Ecto neural progenitor cell (in vitro differentiated cells): ENCODE results near the gene SMARCD3.

Experiments
- DNase-seq: peaks from one replicate; pipeline ENCODE4 v3.0.0-alpha.2; 2018; ENCODE audit warnings: low spot score

SMARCD3 gene

DNA sequence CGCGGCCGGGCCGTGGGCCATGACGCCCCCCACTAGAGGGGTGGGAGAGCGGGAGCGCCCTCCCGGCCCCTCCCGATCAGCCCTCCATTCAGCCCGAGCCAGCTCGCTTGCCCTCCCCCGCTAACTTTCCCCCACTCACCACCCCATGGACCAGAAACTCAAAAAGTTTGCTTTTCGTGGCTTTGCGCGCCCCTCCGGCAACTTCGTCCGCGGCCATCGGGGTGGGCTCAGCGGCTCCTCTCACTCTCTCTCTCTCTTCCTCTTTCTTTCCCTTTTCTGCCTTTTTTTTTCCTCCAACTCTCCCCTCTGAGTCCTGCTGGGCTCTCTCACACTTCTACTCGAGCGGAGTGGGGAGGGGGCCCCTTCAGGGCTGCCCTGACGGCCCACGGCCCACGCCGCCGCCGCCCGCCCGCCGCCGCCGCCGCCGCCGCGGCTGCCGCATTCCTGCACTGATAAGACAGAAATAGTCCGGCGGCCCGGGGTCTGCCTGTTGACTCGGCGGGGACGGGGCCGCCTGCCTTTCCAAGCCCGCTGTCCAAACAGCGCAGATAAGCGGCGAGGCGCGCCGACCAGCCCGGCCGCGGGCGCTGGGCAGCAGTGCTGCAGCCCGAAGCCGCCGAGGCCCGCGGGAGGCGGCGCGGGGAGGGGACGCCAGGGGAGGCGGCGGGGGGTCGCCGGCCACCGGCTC lies at the start of gene SMARCD3:
SMARCD3 (minus strand) TSS at position 349 of the 688 bp plus-strand sequence; CDS start at position 217, 132 bp downstream.
- DNase-seq, result peak; percentile 87

DNA sequence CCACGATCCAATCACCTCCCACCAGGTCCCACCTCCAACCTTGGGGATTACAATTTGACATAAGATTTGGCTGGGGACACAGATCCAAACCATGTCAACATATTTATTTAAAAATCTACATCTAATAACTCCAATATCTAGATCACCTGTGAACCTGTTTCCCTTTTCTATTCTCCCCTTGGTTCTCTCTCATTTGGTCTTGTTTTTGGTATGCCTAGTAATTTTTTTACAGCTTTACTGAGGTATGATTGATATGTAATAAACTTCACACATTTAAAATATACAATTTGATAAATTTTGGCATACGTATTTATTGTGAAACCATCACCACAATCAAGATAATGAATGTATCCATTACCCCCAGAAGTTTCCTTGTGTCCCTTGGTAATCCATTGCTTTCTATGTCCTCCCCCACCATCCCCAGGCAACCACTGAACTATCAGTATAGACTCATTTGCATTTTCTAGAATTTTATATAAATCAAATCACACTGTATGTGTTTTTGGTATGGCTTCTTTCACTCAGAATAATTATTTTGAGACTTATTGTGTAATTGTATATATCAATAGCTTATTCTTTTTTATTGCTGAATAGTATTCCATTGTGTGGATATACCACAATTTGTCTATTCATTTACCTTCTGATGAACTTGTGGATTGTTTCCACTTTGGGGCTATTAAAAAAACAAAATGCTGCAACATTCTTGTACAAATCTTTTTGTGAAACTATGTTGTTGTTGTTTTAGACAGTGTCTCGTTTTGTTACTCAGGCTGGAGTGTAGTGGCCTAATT lies 47.9 kb upstream of the SMARCD3 start:
- no peak for DNase-seq

DNA sequence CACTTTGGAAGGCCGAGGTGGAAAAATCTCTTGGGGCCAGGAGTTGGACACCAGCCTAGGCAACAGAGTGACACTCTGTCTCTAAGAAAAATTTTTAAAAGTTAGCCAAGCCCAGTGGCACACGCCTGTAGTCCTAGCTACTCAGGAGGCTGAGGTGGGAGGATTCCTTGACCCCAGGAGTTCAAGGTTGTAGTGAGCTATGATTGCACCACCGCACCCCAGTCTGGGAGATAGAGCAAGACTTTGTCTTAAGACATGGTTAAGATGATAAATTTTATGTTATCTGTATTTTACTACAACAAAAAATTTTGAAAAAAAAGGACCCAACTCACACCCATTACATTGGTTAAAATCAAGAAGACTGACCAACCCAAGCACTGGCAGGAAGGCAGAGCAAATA lies 44.4 kb upstream of the SMARCD3 start:
- DNase-seq, result no peak

DNA sequence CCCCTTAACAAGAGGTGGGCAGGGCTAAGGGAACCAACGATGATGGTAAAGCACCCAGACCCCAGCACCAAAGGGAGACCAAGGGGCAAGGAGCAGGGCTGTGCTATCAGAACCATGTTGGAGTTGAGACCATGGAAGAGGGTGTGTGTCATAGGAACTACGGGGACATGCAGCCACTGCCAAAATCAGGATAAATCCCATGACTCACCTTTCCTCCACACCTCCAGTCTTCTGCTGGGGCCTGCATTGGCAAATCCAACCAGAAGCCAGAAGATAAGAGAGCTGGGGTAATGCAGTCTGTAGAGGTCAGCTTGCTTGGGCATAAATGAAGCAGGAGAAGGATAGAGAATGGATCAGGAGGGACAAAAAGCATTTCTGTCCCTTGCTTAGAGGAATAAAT lies 42.7 kb upstream of the SMARCD3 start:
- no peak for DNase-seq

DNA sequence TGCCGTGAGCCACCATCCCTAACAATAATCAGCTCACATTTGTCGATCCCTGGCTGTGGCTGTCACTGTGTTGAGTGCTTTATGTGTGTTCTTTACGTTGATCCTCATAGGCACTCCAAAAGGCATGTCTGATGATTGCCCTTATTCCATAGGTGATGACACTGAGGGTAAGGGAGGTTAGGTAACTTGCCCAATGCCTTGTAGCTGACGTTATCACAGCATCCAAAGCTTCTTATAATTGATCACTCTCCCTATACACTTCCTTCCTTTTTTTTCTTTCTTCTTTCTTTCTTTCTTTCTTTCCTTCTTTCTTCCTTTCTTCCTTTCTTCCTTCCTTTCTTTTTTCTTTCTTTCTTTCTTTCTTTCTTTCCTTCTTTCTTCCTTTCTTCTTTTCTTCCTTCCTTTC lies 41.9 kb upstream of the SMARCD3 start:
- DNase-seq, result no peak

DNA sequence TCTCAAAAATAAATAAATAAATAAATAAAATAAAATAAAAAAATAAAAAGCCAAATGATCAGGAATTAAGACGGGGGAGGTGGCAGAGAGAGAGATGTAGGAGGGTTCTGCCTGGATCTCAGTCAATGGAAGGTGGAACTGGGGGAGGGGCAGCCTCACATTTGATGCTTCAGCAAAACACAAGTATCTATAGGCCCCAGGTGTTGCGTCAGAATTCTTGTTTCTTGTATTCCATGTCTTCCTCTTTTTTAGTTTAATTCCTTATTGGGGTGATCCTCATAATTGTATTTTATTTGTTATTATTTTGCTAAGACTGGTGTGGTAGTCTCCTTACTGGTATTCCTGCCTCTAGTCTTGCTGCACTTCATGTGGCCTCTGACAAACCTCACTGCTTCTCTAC lies 41.4 kb upstream of the SMARCD3 start:
- no peak for DNase-seq

DNA sequence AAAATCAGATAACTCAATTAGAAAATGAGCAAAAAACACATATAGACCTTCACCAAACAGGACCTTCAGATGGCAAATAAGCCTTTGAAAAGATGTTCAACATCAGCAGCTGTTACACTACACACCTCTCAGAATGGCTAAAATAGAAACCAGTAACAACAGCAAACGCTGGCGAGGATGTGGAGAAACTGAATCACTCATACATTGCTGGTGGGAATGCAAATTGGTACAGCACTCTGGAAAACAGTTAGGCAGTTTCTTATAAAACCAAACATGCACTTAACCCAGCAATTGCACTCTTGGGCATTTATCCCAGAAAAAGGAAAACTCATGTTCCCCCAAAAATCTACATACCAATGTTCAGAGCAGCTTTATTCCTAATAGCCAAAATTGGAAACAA lies 37.7 kb upstream of the SMARCD3 start:
- no peak for DNase-seq

DNA sequence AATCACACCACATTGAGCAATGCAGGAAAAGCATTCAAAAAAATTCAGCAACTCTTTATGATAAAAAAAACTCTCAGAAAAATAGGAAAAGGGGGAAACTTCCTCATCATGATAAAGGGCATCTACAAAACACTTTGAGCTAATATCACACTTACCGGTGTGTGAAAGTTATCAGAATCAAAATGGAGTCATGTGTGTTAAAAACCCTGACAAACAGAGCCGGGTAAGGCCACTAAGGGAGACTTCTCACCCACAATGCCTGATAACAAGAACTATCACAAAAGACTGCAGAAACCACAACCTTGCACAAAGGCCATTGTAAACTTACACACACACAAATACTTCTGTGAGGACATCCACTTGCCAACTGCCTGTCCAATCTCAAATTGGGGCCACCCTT lies 34.8 kb upstream of the SMARCD3 start:
- no peak for DNase-seq

DNA sequence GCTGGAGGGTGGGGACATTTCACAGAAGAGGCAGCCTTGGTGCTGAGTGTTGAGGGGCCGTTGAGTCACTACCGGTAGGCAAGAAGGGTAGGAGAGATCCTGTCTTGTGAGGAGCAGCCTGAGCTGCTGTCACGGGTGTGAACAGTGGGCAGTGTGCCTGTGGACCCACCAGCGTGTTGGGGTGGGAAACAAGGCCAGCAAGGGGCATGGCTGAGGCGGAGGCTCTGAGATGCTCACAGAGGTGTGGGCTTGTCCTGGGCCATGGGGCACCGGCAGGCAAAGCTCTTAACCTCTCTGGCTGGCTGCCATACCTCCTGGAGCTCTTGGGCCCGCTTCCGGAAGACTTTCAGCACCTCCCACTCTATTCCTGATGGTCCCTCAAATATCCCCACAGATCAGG lies 33.6 kb upstream of the SMARCD3 start:
- no peak for DNase-seq

DNA sequence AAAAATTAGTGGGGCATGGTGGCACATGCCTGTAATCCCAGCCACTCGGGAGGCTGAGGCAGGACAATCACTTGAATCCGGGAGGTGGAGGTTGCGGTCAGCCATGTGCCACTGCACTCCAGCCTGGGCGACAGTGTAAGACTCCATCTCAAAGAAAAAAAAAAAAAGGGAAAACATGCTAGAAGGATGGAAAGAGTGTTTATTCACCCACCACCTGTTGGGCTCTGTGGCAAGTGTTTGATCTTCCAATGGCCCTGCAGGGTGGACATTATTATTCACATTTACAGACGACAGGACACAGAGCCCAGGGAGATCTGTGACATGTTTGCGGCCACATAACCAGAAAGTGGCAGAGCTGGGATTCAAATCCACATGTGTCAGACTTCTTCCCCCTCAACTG lies 33.2 kb upstream of the SMARCD3 start:
- no peak for DNase-seq

DNA sequence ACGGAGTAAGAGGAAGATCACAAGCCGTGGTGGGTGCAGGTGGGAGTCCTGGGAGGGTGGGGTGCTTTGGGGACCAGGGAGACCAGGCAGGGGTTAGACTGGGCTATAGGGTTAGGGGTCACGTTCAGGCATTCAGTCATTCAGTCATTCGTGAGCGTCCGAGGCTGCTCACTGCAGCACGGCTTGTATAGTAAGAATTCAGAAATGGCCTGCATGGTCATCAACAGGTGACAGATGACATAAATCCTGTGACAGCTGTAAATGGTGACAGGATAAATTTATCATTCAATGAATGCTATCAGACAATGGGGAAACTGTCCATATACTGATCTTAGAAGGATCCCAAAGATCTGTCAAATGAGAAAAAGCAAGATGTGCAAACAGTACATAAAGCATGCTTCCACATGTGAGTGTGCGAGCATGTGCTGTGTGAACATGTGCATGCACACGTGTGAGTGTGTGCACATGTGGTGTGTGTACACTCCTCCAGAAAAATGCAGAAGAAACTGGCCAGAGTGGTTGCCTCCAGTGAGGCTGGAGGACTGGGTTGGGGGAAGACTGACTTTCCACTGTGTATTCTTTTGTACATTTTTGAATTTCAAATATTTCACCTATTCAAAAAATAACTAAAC lies 32.0 kb upstream of the SMARCD3 start:
- no peak for DNase-seq

DNA sequence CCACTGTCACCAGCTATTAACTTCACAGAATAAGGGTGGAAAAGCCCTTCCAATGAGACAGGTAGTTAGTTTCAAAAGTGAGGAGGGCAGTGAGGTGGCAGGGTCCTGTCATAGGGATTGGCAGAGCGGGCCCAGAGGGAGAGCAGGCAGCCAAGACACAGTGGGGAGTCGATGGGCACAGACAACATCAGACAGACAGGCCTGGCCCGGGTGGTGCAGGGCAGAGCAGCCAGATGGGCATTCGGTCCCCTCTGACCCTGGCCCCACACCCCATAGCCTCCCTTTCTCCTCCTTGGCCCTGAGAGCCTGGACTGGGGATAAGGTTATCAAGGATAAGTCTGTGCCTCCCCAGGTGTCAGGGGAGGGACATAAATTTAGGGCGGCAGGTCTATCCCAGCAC lies 31.4 kb upstream of the SMARCD3 start:
- DNase-seq, result no peak

DNA sequence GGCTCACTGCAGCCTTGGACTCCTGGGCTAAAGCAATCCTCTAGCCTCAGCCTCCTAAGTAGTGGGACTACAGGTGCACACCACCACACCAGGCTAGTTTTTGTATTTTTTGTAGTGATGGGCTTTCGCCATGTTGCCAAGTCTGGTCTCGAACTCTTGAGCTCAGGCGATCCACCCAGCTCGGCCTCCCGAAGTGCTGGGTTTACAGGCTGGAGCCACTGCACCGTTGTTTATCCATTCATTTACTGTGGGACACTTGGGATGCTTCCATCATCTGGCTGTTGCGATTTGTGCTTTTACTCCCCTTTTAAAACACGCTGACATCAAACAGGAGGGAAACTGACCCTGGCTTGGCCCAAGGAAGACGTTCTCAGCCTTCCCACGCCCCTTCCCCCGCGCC lies 30.5 kb upstream of the SMARCD3 start:
- no peak for DNase-seq

DNA sequence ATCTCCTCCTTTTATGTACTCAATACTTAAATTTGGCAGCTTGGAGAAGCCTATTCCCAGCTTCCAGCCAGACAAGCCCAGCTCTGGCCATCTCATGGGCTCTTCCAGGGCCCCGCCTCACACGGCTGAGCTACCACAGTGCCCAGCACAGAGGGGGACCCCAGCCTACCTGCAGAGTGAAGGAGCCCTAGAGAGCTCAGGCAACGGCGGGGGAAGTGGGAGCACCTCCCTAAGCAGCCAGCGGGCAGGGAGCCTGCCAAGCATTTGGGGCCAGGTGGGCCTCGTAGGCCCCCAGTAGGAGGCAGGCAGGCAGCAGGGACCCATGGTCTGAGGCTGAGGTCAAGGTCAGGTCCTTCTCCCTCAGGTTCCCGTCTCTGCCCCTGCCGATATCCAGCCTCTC lies 29.1 kb upstream of the SMARCD3 start:
- DNase-seq, result no peak

DNA sequence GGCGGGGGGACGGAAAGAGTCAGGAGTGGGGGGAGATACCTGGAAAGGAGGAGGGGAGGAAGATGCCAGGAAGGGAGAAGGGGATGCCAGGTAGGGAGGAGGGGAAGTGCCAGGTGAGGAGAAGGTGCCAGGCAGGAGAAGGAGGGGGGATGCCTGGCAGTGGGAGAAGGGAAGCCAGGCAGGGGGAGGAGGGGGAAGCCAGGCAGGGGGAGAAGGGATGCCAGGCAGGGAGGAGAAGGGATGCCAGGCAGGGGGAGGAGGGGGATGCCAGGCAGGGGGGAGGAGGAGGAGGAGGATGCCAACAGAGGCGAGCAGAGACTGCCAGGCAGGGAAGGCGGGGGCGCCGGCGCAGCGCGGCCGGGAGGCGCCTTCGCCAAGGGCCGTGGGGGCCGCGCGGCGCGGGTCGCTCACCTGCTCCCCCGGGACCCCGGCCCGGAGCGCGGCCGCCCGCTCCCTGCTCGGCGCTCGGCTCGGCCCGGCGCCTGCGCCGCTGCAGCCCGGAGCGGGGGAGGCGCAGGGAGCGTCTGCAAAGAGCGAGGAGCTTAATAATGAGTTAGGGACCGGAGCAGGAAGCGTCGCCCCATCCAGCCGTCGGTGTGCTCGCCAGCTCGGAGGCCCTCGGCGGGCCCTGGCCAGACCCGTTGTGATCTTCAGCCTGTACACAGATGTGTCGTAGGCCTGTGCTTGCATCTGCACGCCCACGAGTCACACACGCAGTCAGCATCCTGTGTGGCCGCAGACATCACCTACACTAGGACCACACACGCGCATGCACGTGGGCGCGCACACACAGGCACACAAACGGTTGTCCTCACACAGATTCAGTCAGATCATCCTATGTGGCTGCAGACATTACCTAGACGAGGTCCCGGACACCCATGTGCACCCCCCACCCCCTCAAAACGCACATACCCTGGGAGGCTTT lies 28.4 kb upstream of the SMARCD3 start:
- peak; percentile 79 for DNase-seq

DNA sequence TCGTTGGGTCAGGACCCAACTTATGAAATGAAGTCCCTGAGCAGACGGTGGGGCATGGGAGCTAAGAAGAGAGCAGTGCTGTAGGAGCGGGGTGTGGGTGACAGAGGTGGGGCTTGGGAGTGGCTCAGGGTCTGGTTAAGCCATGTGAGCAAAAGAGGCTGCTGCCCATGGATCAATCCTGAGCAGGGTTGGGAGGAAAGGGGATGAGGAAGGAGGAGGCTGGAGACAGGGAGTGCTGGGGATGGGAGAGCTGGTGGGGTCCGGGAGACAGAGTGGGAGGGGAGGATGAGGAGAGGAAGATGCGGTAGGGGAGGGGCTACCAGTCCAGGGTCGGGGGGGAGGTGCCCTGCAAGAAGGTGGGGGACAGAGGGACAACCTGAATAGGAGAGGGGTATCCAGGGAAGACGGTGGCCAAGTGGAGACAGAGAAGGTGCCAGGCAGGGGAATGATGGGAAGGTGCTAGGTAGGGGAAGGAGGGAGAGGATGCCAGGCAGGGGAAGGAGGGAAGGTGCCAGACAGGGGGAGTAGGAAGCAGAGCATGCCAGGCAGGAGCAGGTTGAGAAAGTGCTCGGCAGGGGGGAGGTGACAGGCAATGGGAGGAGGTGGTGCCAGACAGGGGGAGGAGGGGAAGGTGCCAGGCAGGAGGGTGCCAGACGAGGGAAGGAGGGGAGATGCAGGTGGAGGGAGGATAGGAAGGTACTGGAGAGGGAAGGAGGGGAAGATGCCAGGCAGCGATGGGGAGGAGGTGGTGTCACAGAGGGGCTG lies 27.5 kb upstream of the SMARCD3 start:
- peak; percentile 38 for DNase-seq

DNA sequence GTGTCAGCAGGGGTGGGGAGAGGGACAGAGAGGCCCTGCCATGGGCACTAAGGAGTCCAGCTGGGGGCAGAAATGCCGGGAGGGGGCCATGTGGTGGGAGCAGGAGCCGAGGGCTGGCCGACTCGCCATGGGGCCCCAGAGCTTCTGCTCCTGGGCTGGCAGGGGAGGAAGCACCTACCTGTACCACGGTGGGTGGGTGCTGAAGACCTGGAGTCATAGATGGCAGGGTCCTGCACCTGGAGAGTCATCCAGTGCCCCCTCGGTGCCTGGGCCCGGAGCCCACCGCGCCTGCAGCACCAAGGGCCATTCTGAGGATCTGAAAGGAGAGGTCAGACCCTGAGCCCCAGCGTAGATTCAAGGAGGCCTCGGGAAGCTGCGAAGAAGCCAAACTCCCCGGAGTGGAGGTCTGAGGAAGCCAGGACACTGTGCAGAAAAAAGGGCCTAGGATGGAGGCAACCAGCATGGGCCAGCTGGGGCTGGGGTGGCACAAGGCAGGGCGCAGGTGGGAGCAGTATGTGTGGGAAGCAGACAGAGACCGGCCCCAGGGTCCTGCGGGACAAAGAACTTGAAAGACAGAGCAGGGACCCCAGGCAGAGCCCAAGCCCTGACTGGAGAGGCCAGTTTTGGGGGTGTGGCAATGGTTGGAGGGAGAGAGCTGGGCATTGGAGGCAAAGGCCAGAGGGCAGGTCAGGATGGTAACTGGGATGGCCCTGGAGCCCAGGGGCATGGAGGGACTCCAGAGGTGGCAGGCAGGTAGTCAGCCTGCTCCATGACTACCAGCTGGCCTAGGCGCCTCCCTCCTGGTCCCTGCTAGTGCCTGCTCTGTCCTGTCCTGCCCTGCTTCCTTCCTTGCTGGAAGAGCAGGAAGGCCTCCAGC lies 26.7 kb upstream of the SMARCD3 start:
- no peak for DNase-seq

DNA sequence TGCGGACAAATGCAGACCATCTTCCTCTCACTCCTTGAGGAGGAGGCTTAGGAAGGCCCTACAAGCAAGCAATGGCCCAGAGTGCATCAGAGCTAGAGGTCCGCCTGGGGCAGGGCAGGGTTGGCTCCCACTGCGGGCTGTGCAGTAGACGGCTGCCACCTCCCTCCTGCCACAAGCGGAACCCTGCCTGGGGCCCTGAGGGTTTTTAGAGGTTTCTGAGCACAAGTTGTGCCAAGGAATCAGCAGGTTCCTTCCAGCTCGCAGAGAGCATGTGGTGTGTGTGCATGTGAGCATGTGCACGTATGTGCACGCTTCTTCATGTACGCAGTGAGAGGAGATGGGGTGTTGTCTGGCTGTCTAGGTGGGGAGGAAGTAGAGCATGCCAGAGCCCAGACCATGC lies 25.9 kb upstream of the SMARCD3 start:
- DNase-seq, result no peak

DNA sequence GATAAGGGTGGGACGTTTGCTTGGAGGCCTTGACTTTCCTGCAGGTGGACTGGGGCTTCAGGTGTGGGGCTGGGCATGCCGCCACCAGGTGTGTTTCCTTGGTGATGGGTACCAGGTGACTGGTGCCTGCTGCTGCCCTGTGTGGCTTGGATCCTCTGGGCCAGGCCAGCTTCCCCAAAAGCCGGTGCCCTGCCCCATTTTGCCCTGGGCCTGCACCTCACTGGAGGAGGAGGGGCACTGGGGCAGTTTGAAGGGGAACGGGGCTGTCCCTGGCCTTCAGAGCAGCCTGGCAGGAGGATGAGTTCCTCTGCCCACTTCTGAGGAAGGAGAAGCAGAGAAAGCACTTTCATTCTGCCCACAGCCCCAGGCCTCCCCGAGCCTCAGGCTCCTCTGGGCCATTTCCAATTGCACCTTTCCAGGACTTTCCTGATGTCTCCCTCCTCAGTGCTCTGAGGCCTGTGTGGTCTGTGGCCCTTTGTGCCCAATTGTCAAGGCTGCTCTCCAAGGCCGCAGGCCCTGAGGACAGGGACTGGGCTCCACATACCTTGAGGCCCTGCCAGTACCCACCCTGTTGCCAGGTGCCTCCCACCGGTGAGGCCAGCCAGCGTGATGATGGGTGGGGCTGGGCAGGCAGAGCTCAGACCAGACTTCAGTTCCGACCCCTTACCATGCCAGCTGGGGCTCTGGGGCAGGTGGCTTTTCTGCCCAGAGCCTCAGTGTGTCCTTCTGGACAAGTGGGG lies 25.3 kb upstream of the SMARCD3 start:
- no peak for DNase-seq

DNA sequence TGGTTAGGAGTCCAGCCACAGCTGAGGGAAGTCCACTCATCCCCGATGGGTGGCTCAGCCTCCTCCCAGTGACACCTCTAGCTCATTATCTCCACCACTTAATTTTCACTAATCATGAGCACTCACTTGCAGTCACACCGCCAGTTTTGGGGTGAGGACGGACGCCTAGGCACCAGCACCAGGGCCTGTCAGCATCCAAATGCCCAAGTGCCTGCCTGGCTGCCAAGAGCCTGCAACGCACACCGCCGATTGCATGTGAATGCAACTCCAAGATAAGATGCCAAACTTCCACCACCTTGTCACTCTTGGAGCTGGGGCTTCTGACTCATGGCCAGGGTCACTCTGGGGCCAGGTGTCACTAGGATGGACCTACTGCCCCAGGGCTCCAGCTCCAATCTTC lies 24.4 kb upstream of the SMARCD3 start:
- DNase-seq, result no peak
